GM19099 (cell line): Measurements from ENCODE around the gene TGFB3.

Experiments used
- POLR2A ChIP-seq: IDR thresholded peaks from 3 replicates; pipeline ENCODE4 v1.6.1; 2011; ENCODE audit warnings: low read depth; ENCODE audit not compliant: insufficient read length; ENCODE audit errors: extremely low read depth

Gene TGFB3

GRCh38 chr14:75934998-75935628, 46.7 kb downstream of the TGFB3 start:
- TF ChIP-seq POLR2A: no peak

- TF ChIP-seq POLR2A: no peak
Measured at GRCh38 chr14:75933712-75934296, 48.0 kb downstream of the TGFB3 start.

- no peak for TF ChIP-seq POLR2A
Measured at GRCh38 chr14:75928690-75929181, 53.1 kb downstream of the TGFB3 start.

GRCh38 chr14:75927564-75928087, 54.2 kb downstream of the TGFB3 start:
- no peak for TF ChIP-seq POLR2A

- TF ChIP-seq POLR2A: no peak
Measured at GRCh38 chr14:75926431-75927115, 55.2 kb downstream of the TGFB3 start.

- TF ChIP-seq POLR2A: no peak
Measured at GRCh38 chr14:75917946-75918335, 63.9 kb downstream of the TGFB3 start.

- TF ChIP-seq POLR2A: no peak
Measured at GRCh38 chr14:75917322-75917945, 64.4 kb downstream of the TGFB3 start.

GRCh38 chr14:75915045-75915444, 66.8 kb downstream of the TGFB3 start:
- TF ChIP-seq POLR2A: no peak

- TF ChIP-seq POLR2A: no peak
Measured at GRCh38 chr14:75913183-75913582, 68.6 kb downstream of the TGFB3 start.

- TF ChIP-seq POLR2A: no peak
Measured at GRCh38 chr14:75911883-75912282, 69.9 kb downstream of the TGFB3 start.

- no peak for TF ChIP-seq POLR2A
Measured at GRCh38 chr14:75910048-75910447, 71.7 kb downstream of the TGFB3 start.

GRCh38 chr14:75909630-75910029, 72.2 kb downstream of the TGFB3 start:
- TF ChIP-seq POLR2A: no peak
